KMS-11 (cell line): ENCODE results near the gene CHML.

Source experiments
- H2AFZ ChIP-seq: fragments of 200-600 bp; sonication (generic); 2 replicates; pipeline ENCODE4 v1.6.1; 2016; ENCODE audit warnings: antibody characterized with exemption, mixed run types, low read depth
- H3K27ac ChIP-seq: fragments of 200-600 bp; sonication (generic); 2 replicates; pipeline ENCODE4 v1.6.1; 2016; ENCODE audit warnings: mild to moderate bottlenecking, mixed run types
- H3K27me3 ChIP-seq: fragments of 200-600 bp; sonication (generic); 2 replicates; pipeline ENCODE4 v1.6.1; 2017; ENCODE audit warnings: mild to moderate bottlenecking, low read depth, mixed run types, moderate library complexity; ENCODE audit not compliant: insufficient read depth
- H3K36me3 ChIP-seq: fragments of 200-600 bp; sonication (generic); 2 replicates; pipeline ENCODE4 v1.6.1; 2017; ENCODE audit warnings: mild to moderate bottlenecking, mixed run types; ENCODE audit not compliant: insufficient read depth
- H3K4me1 ChIP-seq: fragments of 200-600 bp; sonication (generic); 2 replicates; pipeline ENCODE4 v1.6.1; 2016; ENCODE audit warnings: mild to moderate bottlenecking, low read depth, mixed run types; ENCODE audit not compliant: poor library complexity, severe bottlenecking
- H3K4me2 ChIP-seq: fragments of 200-600 bp; sonication (generic); 2 replicates; pipeline ENCODE4 v1.7.0; 2016; ENCODE audit warnings: mild to moderate bottlenecking, mixed run types
- H3K4me3 ChIP-seq: fragments of 200-600 bp; sonication (generic); IDR thresholded peaks from 2 replicates; pipeline ENCODE4 v1.6.1; 2017; ENCODE audit warnings: low read depth, low read length, mixed read lengths; ENCODE audit not compliant: insufficient read depth
- H3K79me2 ChIP-seq: fragments of 200-600 bp; sonication (generic); 2 replicates; pipeline ENCODE4 v1.6.1; 2016; ENCODE audit warnings: low read depth, mixed run types; ENCODE audit not compliant: insufficient read depth
- H3K9ac ChIP-seq: fragments of 200-600 bp; sonication (generic); 2 replicates; pipeline ENCODE4 v1.6.1; 2016; ENCODE audit warnings: mild to moderate bottlenecking, mixed run types
- H4K20me1 ChIP-seq: fragments of 200-600 bp; sonication (generic); 2 replicates; pipeline ENCODE4 v1.6.1; 2016; ENCODE audit warnings: mild to moderate bottlenecking, mixed run types; ENCODE audit not compliant: insufficient read depth
- CTCF ChIP-seq: fragments of 200-600 bp; sonication (generic); conservative IDR thresholded peaks from 2 replicates; pipeline ENCODE4 v1.6.1; 2017; ENCODE audit warnings: low read depth, mild to moderate bottlenecking, antibody characterized with exemption, low read length, moderate library complexity, mixed read lengths

Gene CHML

GRCh38 chr1:241675983-241676382, 35.8 kb upstream of the CHML start:
- no peak overlapping the region for H3K27ac ChIP-seq
- no peaks in the 10 kb centered on the region for H3K36me3 ChIP-seq
- H3K9ac ChIP-seq: no peak overlapping the region
- H3K27me3 ChIP-seq: no peaks in the 10 kb centered on the region
- H3K4me3 ChIP-seq: no peak overlapping the region
- no peak overlapping the region for H2AFZ ChIP-seq
- H4K20me1 ChIP-seq: no peaks in the 10 kb centered on the region
- H3K79me2 ChIP-seq: no peaks in the 10 kb centered on the region
- no peak overlapping the region for H3K4me2 ChIP-seq
- H3K4me1 ChIP-seq: peaks cover 28% of the 10 kb centered on the region
- no peak for TF ChIP-seq CTCF

- no peaks in the 10 kb centered on the region for H3K27me3 ChIP-seq
- H3K4me2 ChIP-seq: no peak overlapping the region
- H3K4me1 ChIP-seq: peaks cover 28% of the 10 kb centered on the region
- no peaks in the 10 kb centered on the region for H4K20me1 ChIP-seq
- H3K9ac ChIP-seq: no peak overlapping the region
- no peaks in the 10 kb centered on the region for H3K36me3 ChIP-seq
- no peak for TF ChIP-seq CTCF
- H2AFZ ChIP-seq: no peak overlapping the region
- H3K27ac ChIP-seq: no peak overlapping the region
- H3K4me3 ChIP-seq: no peak overlapping the region
- no peaks in the 10 kb centered on the region for H3K79me2 ChIP-seq
Observed at GRCh38 chr1:241674805-241675384, 34.7 kb upstream of the CHML start.

GRCh38 chr1:241672301-241672700, 32.1 kb upstream of the CHML start:
- Histone ChIP-seq H3K4me2 (no peak overlapping the region), H4K20me1 (no peaks in the 10 kb centered on the region), H3K36me3 (no peaks in the 10 kb centered on the region), H3K27me3 (no peaks in the 10 kb centered on the region), H2AFZ (no peak overlapping the region), H3K4me3 (no peak overlapping the region), H3K27ac (no peak overlapping the region), H3K79me2 (no peaks in the 10 kb centered on the region), H3K4me1 (peaks cover 10% of the 10 kb centered on the region), H3K9ac (no peak overlapping the region)
- no peak for TF ChIP-seq CTCF

GRCh38 chr1:241666419-241666818, 26.2 kb upstream of the CHML start:
- Histone ChIP-seq H3K27me3 (no peaks in the 10 kb centered on the region), H3K9ac (no peak overlapping the region), H3K27ac (no peak overlapping the region), H3K4me1 (no peaks in the 10 kb centered on the region), H2AFZ (no peak overlapping the region), H3K4me3 (no peak overlapping the region), H4K20me1 (no peaks in the 10 kb centered on the region), H3K79me2 (no peaks in the 10 kb centered on the region), H3K4me2 (no peak overlapping the region), H3K36me3 (no peaks in the 10 kb centered on the region)
- TF ChIP-seq CTCF: no peak
